Aorta (tissue), 5 donors: ENCODE data around the gene TOGARAM1. TPM values are rescaled to one million over a fixed set of nuclear protein-coding genes. Genes with fewer than 3 reads are reported as not detected.
A peak's percentile ranks its signal among the peaks of the same experiment; 100 is the strongest.

Source experiments
- ATAC-seq: fragments of 200-7000 bp; cut with Tn5 transposase; one replicate; pipeline ENCODE4 v1.9.1; 2022; ENCODE audit warnings: moderate library complexity; ENCODE audit not compliant: low FRiP score
- DNase-seq, 2 donors: peaks; one replicate each; pipeline ENCODE4 v3.0.0-alpha.2; 2020
- H3K27ac ChIP-seq, 2 donors: one replicate each; pipeline ENCODE4 v1.5.1; 2013; ENCODE audit warnings: low read length in 2 of 2, mild to moderate bottlenecking in 2 of 2, moderate library complexity in 2 of 2, control low read depth in 1 of 2, inconsistent platforms in 1 of 2, low read depth in 1 of 2
- H3K27me3 ChIP-seq, 2 donors: one replicate each; pipeline ENCODE4 v1.6.1; 2013; ENCODE audit warnings: control low read depth in 1 of 2, low read length in 1 of 2, mild to moderate bottlenecking in 1 of 2, moderate library complexity in 1 of 2; ENCODE audit not compliant: insufficient read depth in 2 of 2, control insufficient read depth in 1 of 2
- H3K36me3 ChIP-seq, 2 donors: one replicate each; pipeline ENCODE4 v1.6.1; 2013; ENCODE audit warnings: control low read depth in 1 of 2, low read length in 1 of 2, mild to moderate bottlenecking in 1 of 2; ENCODE audit not compliant: insufficient read depth in 2 of 2, control insufficient read depth in 1 of 2
- H3K4me1 ChIP-seq, 2 donors: one replicate each; pipeline ENCODE4 v1.6.1; 2013; ENCODE audit warnings: low read length in 2 of 2, control low read depth in 1 of 2, mild to moderate bottlenecking in 1 of 2, moderate library complexity in 1 of 2; ENCODE audit not compliant: insufficient read depth in 2 of 2, control insufficient read depth in 1 of 2
- H3K4me3 ChIP-seq, 2 donors: one replicate each; pipeline ENCODE4 v1.5.1; 2013; ENCODE audit warnings: low read length in 2 of 2, control low read depth in 1 of 2, mild to moderate bottlenecking in 1 of 2
- H3K9me3 ChIP-seq: one replicate; pipeline ENCODE4 v1.6.1; 2013; ENCODE audit warnings: mild to moderate bottlenecking, low read length; ENCODE audit not compliant: control insufficient read depth
- WGBS, 2 donors: extraction: QIAGEN DNeasy Blood & Tissue Kit; methylation state at CpG; one replicate each; pipeline ENCODE4 v1.1.7; 2013; 5-methylcytosine and 5-hydroxymethylcytosine counted together
- intact Hi-C, 2 donors: fragments of 100-400 bp; cut with DNase I; formaldehyde crosslinking; loops; one replicate each; pipeline versions ENCODE4 v1.14.2 to v1.15.0; 2022
- long read RNA-seq, 2 donors: library from polyadenylated mRNA; unstranded; transcript quantifications; one replicate each; pipeline ENCODE4 v2.0.0, GENCODE V29; 2020 to 2021
- polyA plus RNA-seq, 2 donors: library from polyadenylated mRNA; stranded (reverse); fragments of 200-250 nt; gene quantifications; one replicate each; pipeline ENCODE4 v1.2.3, GENCODE V29; 2013
- total RNA-seq, 2 donors: library from RNA; stranded (reverse); fragmentation: NEBNext Ultra II Directional; extraction: Animal tissue kit (Norgen Biotek cat#: 25700); gene quantifications; one replicate each; pipeline ENCODE4 v1.2.1, GENCODE V29; 2021
- donor health status: healthy with polysubstance abuse.
- donor health status: Bipolar disorder and iron deficiency.
- donor health status: DM: no; HTN: no; CAD: no.
- donor health status: DM: no; HTN: no; CAD: no.
- donor health status: DM: yes; HTN: yes; CAD: no.

The TOGARAM1 gene
- total RNA-seq, result 10 to 100 TPM; 12.4 to 21.4 TPM
- 1 to 10 TPM; 6.1 to 6.2 TPM for polyA plus RNA-seq
- long read RNA-seq, donor 1, partial matches to known transcripts, result 20 of 21 reads
- long read RNA-seq, donor 1, other reads (novel, unspliced or antisense), result 1 of 21 reads
- long read RNA-seq, donor 2, full-length matches to known transcripts, result 1 of 14 reads
- long read RNA-seq, donor 2, partial matches to known transcripts, result 1 of 14 reads
- long read RNA-seq, donor 2, other reads (novel, unspliced or antisense), result 12 of 14 reads

- H3K36me3 ChIP-seq, result no peaks in the 10 kb centered on the region
- peak within 1 kb of the TSS; percentile 83 to 87 for H3K4me3 ChIP-seq
- DNase-seq, result peak; percentile 97 to 98
- H3K4me1 ChIP-seq, result peaks cover 5 to 6% of the 10 kb centered on the region in 2 donors
- ATAC-seq, result peak; percentile 99
- no peaks in the 10 kb centered on the region for H3K27me3 ChIP-seq
- intact Hi-C loops, result loop anchor here (2.0 to 5.0 kb wide), 5 partner anchors 49 to 171 kb away; partner anchors contain the start of genes FKBP3 (in 2 of the 2) and PRPF39 (in 1 of the 2)
- H3K27ac ChIP-seq, result peak within 1 kb of the TSS in 1 of 2 donors; percentile 88
- WGBS, 2 donors, result 0% methylated on average over 37 of the region's 37 CpGs
- H3K9me3 ChIP-seq, result no peaks in the 10 kb centered on the region
Observed at GRCh38 chr14:44961554-44962333, at the start of gene TOGARAM1, which contains the start of gene KLHL28. Gene TOGARAM1, plus strand, starts transcription at chr14:44962190. Its CDS starts 232 bp downstream, at chr14:44962422. Gene KLHL28, minus strand, starts transcription at chr14:44961947. Its CDS starts 16,019 bp downstream, at chr14:44945928.

GRCh38 chr14:44914849-44915248 is 47.1 kb upstream of the TOGARAM1 start:
- H3K27ac ChIP-seq, result no peak overlapping the region
- ATAC-seq, result peak; percentile 38
- H3K27me3 ChIP-seq, result no peaks in the 10 kb centered on the region
- no peak overlapping the region for H3K4me3 ChIP-seq
- no peaks in the 10 kb centered on the region for H3K36me3 ChIP-seq
- DNase-seq, result peak in 1 of 2 donors; percentile 46
- no peaks in the 10 kb centered on the region for H3K4me1 ChIP-seq
- H3K9me3 ChIP-seq, result no peaks in the 10 kb centered on the region
- intact Hi-C loops, result loop anchor here (5.0 to 10.0 kb wide), 3 partner anchors 47 to 220 kb away; partner anchors contain the start of genes FANCM (in 1 of the 2), FKBP3 (in 1 of the 2), KLHL28 (in 1 of the 2) and PRPF39 (in 1 of the 2)
- 27 to 36% methylated on average over 4 of the region's 4 CpGs for WGBS, 2 donors

- no peak for ATAC-seq
- DNase-seq, result no peak
- Histone ChIP-seq H3K27ac (no peak overlapping the region), H3K27me3 (no peaks in the 10 kb centered on the region), H3K4me1 (no peaks in the 10 kb centered on the region), H3K36me3 (no peaks in the 10 kb centered on the region), H3K4me3 (no peak overlapping the region), H3K9me3 (no peaks in the 10 kb centered on the region)
- 84 to 88% methylated on average over 7 of the region's 7 CpGs for WGBS, 2 donors
- intact Hi-C loops, result no loop called here
Observed at GRCh38 chr14:44928793-44929192, 33.2 kb upstream of the TOGARAM1 start.

GRCh38 chr14:44935155-44935554 is 26.8 kb upstream of the TOGARAM1 start:
- ATAC-seq (no peak), DNase-seq (no peak)
- peaks cover 0 to 4% of the 10 kb centered on the region in 2 donors for H3K36me3 ChIP-seq
- H3K4me3 ChIP-seq, result no peak overlapping the region
- intact Hi-C loops, result no loop called here
- H3K4me1 ChIP-seq, result peaks cover 0 to 2% of the 10 kb centered on the region in 2 donors
- no peaks in the 10 kb centered on the region for H3K9me3 ChIP-seq
- H3K27me3 ChIP-seq, result no peaks in the 10 kb centered on the region
- no peak overlapping the region for H3K27ac ChIP-seq
- 92 to 94% methylated on average over 2 of the region's 2 CpGs for WGBS, 2 donors

- WGBS, 2 donors, result 98 to 100% methylated on average over 2 of the region's 2 CpGs
- no peak overlapping the region for H3K4me3 ChIP-seq
- no peaks in the 10 kb centered on the region for H3K9me3 ChIP-seq
- DNase-seq (no peak), ATAC-seq (no peak)
- peaks cover 0 to 6% of the 10 kb centered on the region in 2 donors for H3K36me3 ChIP-seq
- no peak overlapping the region for H3K27ac ChIP-seq
- no peaks in the 10 kb centered on the region for H3K27me3 ChIP-seq
- peaks cover 0 to 2% of the 10 kb centered on the region in 2 donors for H3K4me1 ChIP-seq
- intact Hi-C loops, result no loop called here
Observed at GRCh38 chr14:44937547-44937946, 24.4 kb upstream of the TOGARAM1 start.

- intact Hi-C loops, result no loop called here
- Histone ChIP-seq H3K36me3 (peaks cover 0 to 6% of the 10 kb centered on the region in 2 donors), H3K9me3 (no peaks in the 10 kb centered on the region), H3K4me1 (peaks cover 0 to 2% of the 10 kb centered on the region in 2 donors), H3K27ac (no peak overlapping the region), H3K27me3 (no peaks in the 10 kb centered on the region), H3K4me3 (no peak overlapping the region)
- no peak for ATAC-seq
- no peak for DNase-seq
Observed at GRCh38 chr14:44940211-44940610, 21.8 kb upstream of the TOGARAM1 start.

- no peak for ATAC-seq
- Histone ChIP-seq H3K9me3 (no peaks in the 10 kb centered on the region), H3K4me1 (peaks cover 0 to 2% of the 10 kb centered on the region in 2 donors), H3K4me3 (no peak overlapping the region), H3K27me3 (no peaks in the 10 kb centered on the region), H3K27ac (no peak overlapping the region), H3K36me3 (peaks cover 0 to 10% of the 10 kb centered on the region in 2 donors)
- intact Hi-C loops, result no loop called here
- no peak for DNase-seq
- 92 to 98% methylated on average over 6 of the region's 6 CpGs for WGBS, 2 donors
Observed at GRCh38 chr14:44940944-44941343, 21.0 kb upstream of the TOGARAM1 start.

GRCh38 chr14:44941591-44941990 is 20.4 kb upstream of the TOGARAM1 start:
- 83 to 94% methylated on average over 2 of the region's 2 CpGs for WGBS, 2 donors
- no peak overlapping the region for H3K27ac ChIP-seq
- H3K36me3 ChIP-seq, result peaks cover 0 to 10% of the 10 kb centered on the region in 2 donors
- no peak for DNase-seq
- no peaks in the 10 kb centered on the region for H3K4me1 ChIP-seq
- no peaks in the 10 kb centered on the region for H3K9me3 ChIP-seq
- ATAC-seq, result no peak
- no peaks in the 10 kb centered on the region for H3K27me3 ChIP-seq
- H3K4me3 ChIP-seq, result no peak overlapping the region
- intact Hi-C loops, result no loop called here
